Fibroblast of pulmonary artery (primary cell): ENCODE data around the gene ANO6.

ENCODE experiments used
- DNase-seq: peaks from one replicate; pipeline ENCODE4 v3.0.0-alpha.2; 2010; ENCODE audit warnings: low read depth
- H3K4me3 ChIP-seq: replicated peaks from 2 replicates; pipeline ENCODE4 v1.5.1; 2011; ENCODE audit warnings: low read depth, mild to moderate bottlenecking, control low read depth, low read length, moderate library complexity
- CTCF ChIP-seq: IDR thresholded peaks from 2 replicates; pipeline ENCODE4 v1.5.1; 2011; ENCODE audit warnings: mild to moderate bottlenecking, control low read depth, low read length, inconsistent platforms; ENCODE audit errors: missing control alignments

The ANO6 gene

GRCh38 chr12:45398552-45398951 is 182.7 kb downstream of the ANO6 start:
- DNase-seq, result no peak
- no peak overlapping the region for H3K4me3 ChIP-seq
- TF ChIP-seq CTCF, result no peak

- TF ChIP-seq CTCF, result no peak
- H3K4me3 ChIP-seq, result no peak overlapping the region
- no peak for DNase-seq
These were observed 185.1 kb downstream of the ANO6 start for GRCh38 chr12:45400991-45401390.

GRCh38 chr12:45402288-45402687 is 186.4 kb downstream of the ANO6 start:
- DNase-seq, result no peak
- no peak for TF ChIP-seq CTCF
- H3K4me3 ChIP-seq, result no peak overlapping the region

GRCh38 chr12:45406988-45407850 is 191.3 kb downstream of the ANO6 start:
- TF ChIP-seq CTCF, result no peak
- peak; percentile 35 for DNase-seq
- no peak overlapping the region for H3K4me3 ChIP-seq

- no peak for TF ChIP-seq CTCF
- H3K4me3 ChIP-seq, result no peak overlapping the region
These were observed 192.3 kb downstream of the ANO6 start for GRCh38 chr12:45407981-45408728.

GRCh38 chr12:45408729-45409114 is 192.8 kb downstream of the ANO6 start:
- H3K4me3 ChIP-seq, result no peak overlapping the region
- TF ChIP-seq CTCF, result no peak

More at GRCh38 chr12:45407981-45408728, 192.3 kb downstream of the ANO6 start:
- no peak for DNase-seq

More at GRCh38 chr12:45408729-45409114, 192.8 kb downstream of the ANO6 start:
- no peak for DNase-seq
